ENCODE data around the gene ZNF205. TPM values are rescaled to one million over a fixed set of nuclear protein-coding genes. Genes with fewer than 3 reads are reported as not detected.

ZNF205 gene
- total and polyA plus RNA-seq, 10 of the 15 experiments (the other 5 are each of a cell fraction or from before 2014, with no cell fraction given): 0.26 to 1.5 (median 0.78) TPM; not detected in 2

DNA sequence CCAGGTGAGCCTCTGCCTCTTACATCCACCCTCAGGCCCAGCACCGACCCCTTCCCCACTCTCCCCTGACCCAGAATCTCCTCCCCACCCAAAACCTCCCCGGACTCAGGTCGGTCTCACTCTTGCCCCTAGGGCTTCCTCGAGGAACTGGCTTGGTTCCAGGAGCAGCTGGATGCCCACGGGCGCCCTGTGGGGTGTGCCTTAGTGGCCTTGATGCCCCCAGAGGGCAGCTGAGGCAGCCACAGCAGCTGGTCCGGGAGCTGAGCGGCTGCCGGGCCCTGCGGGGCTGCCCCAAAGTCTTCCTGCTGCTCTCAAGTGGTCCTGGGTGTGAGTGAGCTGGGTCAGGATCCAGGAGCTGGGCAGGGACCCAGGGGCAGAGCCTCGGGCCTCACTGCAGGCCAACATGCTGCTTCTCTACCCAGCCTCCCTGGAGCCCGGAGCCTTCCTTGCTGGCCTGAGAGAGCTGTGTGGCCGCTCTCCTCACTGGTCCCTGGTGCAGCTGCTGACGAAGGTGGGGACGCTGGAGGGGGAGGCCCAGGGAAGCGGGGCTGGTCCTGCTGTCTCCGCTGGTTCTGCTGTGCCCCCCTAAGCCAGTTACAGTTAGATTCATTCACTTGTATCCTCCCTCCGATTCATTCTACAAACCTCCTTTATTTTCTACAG lies 32.1 kb downstream of the ZNF205 start:
- Histone ChIP-seq H3K27ac (ENCODE audit: control insufficient read depth, insufficient read depth) (no peak overlapping the region), H3K9me3 (replicated peaks; ENCODE audit: control insufficient read depth, insufficient read depth, low read length) (no peaks in the 10 kb centered on the region), H2AFZ (ENCODE audit: control insufficient read depth, low read depth, low read length) (no peak overlapping the region), H3K36me3 (ENCODE audit: control insufficient read depth in 2 of 2, insufficient read depth in 2 of 2, low read length in 1 of 2) (no peaks in the 10 kb centered on the region; a peak in 2 of 4 replicates), H3K4me3 (no peak overlapping the region), H3K4me2 (ENCODE audit: control insufficient read depth, insufficient read depth) (no peak overlapping the region), H3K79me2 (ENCODE audit: control insufficient read depth, insufficient read depth, low read length) (no peaks in the 10 kb centered on the region), H3K27me3 (replicated peaks in 1 of 2; ENCODE audit: control insufficient read depth in 2 of 2, insufficient read depth in 2 of 2, low read length in 1 of 2) (no peaks in the 10 kb centered on the region), H4K20me1 (ENCODE audit: control insufficient read depth, insufficient read depth) (no peaks in the 10 kb centered on the region), H3K9ac (ENCODE audit: control insufficient read depth, insufficient read depth, low read length) (no peak overlapping the region), H3K4me1 (ENCODE audit: control insufficient read depth, insufficient read depth, low read length) (no peaks in the 10 kb centered on the region; the same call in 1 of the 2 replicates)
- ATAC-seq (no peak), FAIRE-seq (no peak), DNase-seq (ENCODE audit: low read depth, low spot score) (no peak)
- RAD21 ChIA-PET (ENCODE audit: unreplicated experiment): interaction anchor here (2.5 kb wide), 1 partner anchor 9 kb away, joined by 6 read pairs; the partner anchor contains the start of gene ZNF213
- CTCF ChIA-PET: interaction anchor here (1.1 kb wide), 1 partner anchor 24 kb away, joined by 3 read pairs; no protein-coding TSS in a partner anchor
- SMC1A ChIA-PET (ENCODE audit: uncharacterized antibody, unreplicated experiment): no interaction called here
- TF ChIP-seq RCOR1 (conservative IDR thresholded peaks at IDR 0.05; ENCODE audit: low read depth, low read length) (no peak), BMI1 (IDR thresholded peaks at IDR 0.05; ENCODE audit: borderline replicate concordance) (no peak), ASH2L (IDR thresholded peaks at IDR 0.05; ENCODE audit: borderline replicate concordance, low read depth) (no peak), SMC3 (IDR thresholded peaks at IDR 0.05; ENCODE audit: borderline replicate concordance, low read length) (no peak)
- 26% methylated on average over 16 of the region's 18 CpGs for WGBS (ENCODE audit: insufficient coverage, insufficient replicate concordance, low lambda C conversion rate, missing lambda C conversion rate)
- BruUV-seq (replicated peaks): no TSS peak
- POLR2A ChIA-PET: no interaction called here
- intact Hi-C loops (cut with micrococcal nuclease; ENCODE audit: unreplicated experiment) (no loop called here), in situ Hi-C loops (cut with MboI) (no loop called here)

GRCh38 chr16:3145151-3145550 lies 32.8 kb downstream of the ZNF205 start:
- ChIA-PET RAD21 (ENCODE audit: unreplicated experiment) (interaction anchor here (2.5 kb wide), 1 partner anchor 10 kb away, joined by 6 read pairs; the partner anchor contains the start of gene ZNF213), CTCF (no interaction called here), POLR2A (interaction anchor here (0.6 kb wide), 1 partner anchor 12 kb away, joined by 3 read pairs; no protein-coding TSS in a partner anchor), SMC1A (ENCODE audit: uncharacterized antibody, unreplicated experiment) (no interaction called here)
- Histone ChIP-seq H3K4me1 (ENCODE audit: control insufficient read depth, insufficient read depth, low read length) (no peaks in the 10 kb centered on the region; the same call in 1 of the 2 replicates), H3K4me2 (ENCODE audit: control insufficient read depth, insufficient read depth) (no peak overlapping the region), H3K9ac (ENCODE audit: control insufficient read depth, insufficient read depth, low read length) (no peak overlapping the region), H3K9me3 (replicated peaks; ENCODE audit: control insufficient read depth, insufficient read depth, low read length) (no peaks in the 10 kb centered on the region), H3K27me3 (replicated peaks in 1 of 2; ENCODE audit: control insufficient read depth in 2 of 2, insufficient read depth in 2 of 2, low read length in 1 of 2) (no peaks in the 10 kb centered on the region), H3K4me3 (no peak overlapping the region), H4K20me1 (ENCODE audit: control insufficient read depth, insufficient read depth) (no peaks in the 10 kb centered on the region), H2AFZ (ENCODE audit: control insufficient read depth, low read depth, low read length) (no peak overlapping the region), H3K27ac (ENCODE audit: control insufficient read depth, insufficient read depth) (no peak overlapping the region), H3K79me2 (ENCODE audit: control insufficient read depth, insufficient read depth, low read length) (no peaks in the 10 kb centered on the region), H3K36me3 (ENCODE audit: control insufficient read depth in 2 of 2, insufficient read depth in 2 of 2, low read length in 1 of 2) (no peaks in the 10 kb centered on the region; a peak in 2 of 4 replicates)
- ATAC-seq (no peak), FAIRE-seq (no peak), DNase-seq (ENCODE audit: low read depth, low spot score) (no peak)
- WGBS (ENCODE audit: insufficient coverage, insufficient replicate concordance, low lambda C conversion rate, missing lambda C conversion rate): 61% methylated on average over 10 of the region's 10 CpGs
- TF ChIP-seq MYC (IDR thresholded peaks at IDR 0.05; ENCODE audit: insufficient read depth, insufficient read length, insufficient replicate concordance, low read length, severe bottlenecking): no peak
- no TSS peak for BruUV-seq (replicated peaks)
- in situ Hi-C loops (cut with MboI): no loop called here
- intact Hi-C loops (cut with micrococcal nuclease; ENCODE audit: unreplicated experiment): no loop called here

All from GM12878 (cell line).